WTC11 (cell line): Measurements from ENCODE around the gene HBD. TPM values are rescaled to one million over a fixed set of nuclear protein-coding genes. Genes with fewer than 3 reads are reported as not detected.

Experiments
- ATAC-seq: fragments of 200-7000 bp; cut with Tn5 transposase; 2 replicates; pipeline ENCODE4 v1.10.0; 2021; ENCODE audit warnings: mild to moderate bottlenecking, moderate library complexity
- CTCF ChIA-PET: fragments of 300-600 bp; sonication (Branson Sonifier 250); formaldehyde crosslinking; loops from one replicate; lab custom pipeline; 2021; ENCODE audit warnings: antibody characterized with exemption; lab: Charles Lee
- POLR2A ChIA-PET: fragments of 350-600 bp; sonication (Branson Sonifier 250); formaldehyde crosslinking; loops from one replicate; lab custom pipeline; 2021; ENCODE audit warnings: antibody characterized with exemption; lab: Charles Lee
- DNase-seq: peaks from one replicate; pipeline ENCODE4 v3.0.0; 2021; ENCODE audit warnings: low spot score
- H3K27ac Mint-ChIP-seq: 2 replicates; pipeline ENCODE4 v1.8.0; 2021; ENCODE audit warnings: mixed read lengths
- H3K27me3 Mint-ChIP-seq: 2 replicates; pipeline ENCODE4 v1.8.0; 2021; ENCODE audit warnings: low read depth, mild to moderate bottlenecking, moderate library complexity, mixed read lengths
- H3K36me3 Mint-ChIP-seq: 2 replicates; pipeline ENCODE4 v1.8.0; 2021; ENCODE audit warnings: mixed read lengths
- H3K4me1 Mint-ChIP-seq: 2 replicates; pipeline ENCODE4 v1.8.0; 2022; ENCODE audit warnings: mixed read lengths
- H3K4me3 Mint-ChIP-seq: 2 replicates; pipeline ENCODE4 v1.8.0; 2021; ENCODE audit warnings: mild to moderate bottlenecking, moderate library complexity, mixed read lengths
- H3K9me3 Mint-ChIP-seq: 2 replicates; pipeline ENCODE4 v1.8.0; 2021; ENCODE audit warnings: mixed read lengths
- ATF6 ChIP-seq: sonication (generic); formaldehyde crosslinking; IDR thresholded peaks from 2 replicates; pipeline ENCODE4 v1.8.1; 2023; ENCODE audit warnings: mild to moderate bottlenecking, missing genetic modification reagents
- CBFB ChIP-seq: sonication (generic); formaldehyde crosslinking; IDR thresholded peaks from 2 replicates; pipeline ENCODE4 v1.8.1; 2022; ENCODE audit warnings: mild to moderate bottlenecking, low read depth, missing genetic modification reagents
- CREB1 ChIP-seq: sonication (generic); formaldehyde crosslinking; IDR thresholded peaks from 2 replicates; pipeline ENCODE4 v1.8.0; 2023; ENCODE audit warnings: mild to moderate bottlenecking, missing genetic modification reagents
- ESRRA ChIP-seq: sonication (generic); formaldehyde crosslinking; IDR thresholded peaks from 2 replicates; pipeline ENCODE4 v1.8.1; 2022; ENCODE audit warnings: mild to moderate bottlenecking, missing genetic modification reagents, borderline replicate concordance
- ETV6 ChIP-seq: sonication (generic); formaldehyde crosslinking; IDR thresholded peaks from 2 replicates; pipeline ENCODE4 v1.8.1; 2022; ENCODE audit warnings: mild to moderate bottlenecking, missing genetic modification reagents
- NR1H2 ChIP-seq: sonication (generic); formaldehyde crosslinking; IDR thresholded peaks from 2 replicates; pipeline ENCODE4 v1.9.0; 2021; ENCODE audit warnings: mild to moderate bottlenecking, moderate library complexity, missing genetic modification reagents
- NR3C1 ChIP-seq: sonication (generic); formaldehyde crosslinking; conservative IDR thresholded peaks from 2 replicates; pipeline ENCODE4 v1.8.1; 2023; ENCODE audit warnings: low read depth, mild to moderate bottlenecking, missing genetic modification reagents
- ZBTB21 ChIP-seq: sonication (generic); formaldehyde crosslinking; IDR thresholded peaks from 2 replicates; pipeline ENCODE4 v1.8.1; 2023; ENCODE audit warnings: mild to moderate bottlenecking, missing genetic modification reagents, borderline replicate concordance
- ZNF219 ChIP-seq: sonication (generic); formaldehyde crosslinking; IDR thresholded peaks from 2 replicates; pipeline ENCODE4 v1.8.0; 2023; ENCODE audit warnings: missing genetic modification reagents, mild to moderate bottlenecking, borderline replicate concordance
- ZNF281 ChIP-seq: sonication (generic); formaldehyde crosslinking; IDR thresholded peaks from 2 replicates; pipeline ENCODE4 v1.8.0; 2023; ENCODE audit warnings: mild to moderate bottlenecking, missing genetic modification reagents
- ZNF396 ChIP-seq: fragments of 250-450 bp; sonication (Bioruptor Pico); IDR thresholded peaks from 2 replicates; pipeline ENCODE4 v1.8.0; 2021; ENCODE audit warnings: mild to moderate bottlenecking, moderate library complexity, borderline replicate concordance
- total RNA-seq: library from RNA; stranded (reverse); gene quantifications from 3 replicates; pipeline ENCODE4 v1.2.3, GENCODE V29; 2021
- TF ChIP-seq, protein P1 (sequence below): fragments of 250-450 bp; sonication (Bioruptor Pico); IDR thresholded peaks from 2 replicates; pipeline ENCODE4 v1.9.0; 2021; ENCODE audit warnings: mild to moderate bottlenecking, borderline replicate concordance
- TF ChIP-seq, protein P2 (sequence below): sonication (generic); formaldehyde crosslinking; IDR thresholded peaks from 2 replicates; pipeline ENCODE4 v1.8.1; 2023; ENCODE audit warnings: mild to moderate bottlenecking, missing genetic modification reagents, moderate library complexity
- TF ChIP-seq, protein P3 (sequence below): sonication (generic); formaldehyde crosslinking; IDR thresholded peaks from 2 replicates; pipeline ENCODE4 v1.8.1; 2023; ENCODE audit warnings: mild to moderate bottlenecking, missing genetic modification reagents
- TF ChIP-seq, protein P4 (sequence below): sonication (generic); formaldehyde crosslinking; IDR thresholded peaks from 2 replicates; pipeline ENCODE4 v1.8.0; 2022; ENCODE audit warnings: mild to moderate bottlenecking, missing genetic modification reagents
- TF ChIP-seq, protein P5 (sequence below): sonication (generic); formaldehyde crosslinking; IDR thresholded peaks from 2 replicates; pipeline ENCODE4 v1.8.0; 2022; ENCODE audit warnings: mild to moderate bottlenecking, missing genetic modification reagents

HBD gene
- total RNA-seq, 1 experiment from 2014 or later = not detected

- no peaks in the 10 kb centered on the region for H3K36me3 Mint-ChIP-seq
- H3K4me1 Mint-ChIP-seq = no peaks in the 10 kb centered on the region; the same call in 1 of the 2 replicates
- ChIA-PET POLR2A (no interaction called here), CTCF (no interaction called here)
- TF ChIP-seq NR3C1 (CRISPR knock-in tag) (no peak), ZBTB21 (CRISPR knock-in tag) (no peak), CREB1 (CRISPR knock-in tag) (no peak), ZNF281 (CRISPR knock-in tag) (no peak), ATF6 (no peak), ZNF219 (CRISPR knock-in tag) (no peak), CBFB (CRISPR knock-in tag) (no peak)
- TF ChIP-seq, protein P1, sequence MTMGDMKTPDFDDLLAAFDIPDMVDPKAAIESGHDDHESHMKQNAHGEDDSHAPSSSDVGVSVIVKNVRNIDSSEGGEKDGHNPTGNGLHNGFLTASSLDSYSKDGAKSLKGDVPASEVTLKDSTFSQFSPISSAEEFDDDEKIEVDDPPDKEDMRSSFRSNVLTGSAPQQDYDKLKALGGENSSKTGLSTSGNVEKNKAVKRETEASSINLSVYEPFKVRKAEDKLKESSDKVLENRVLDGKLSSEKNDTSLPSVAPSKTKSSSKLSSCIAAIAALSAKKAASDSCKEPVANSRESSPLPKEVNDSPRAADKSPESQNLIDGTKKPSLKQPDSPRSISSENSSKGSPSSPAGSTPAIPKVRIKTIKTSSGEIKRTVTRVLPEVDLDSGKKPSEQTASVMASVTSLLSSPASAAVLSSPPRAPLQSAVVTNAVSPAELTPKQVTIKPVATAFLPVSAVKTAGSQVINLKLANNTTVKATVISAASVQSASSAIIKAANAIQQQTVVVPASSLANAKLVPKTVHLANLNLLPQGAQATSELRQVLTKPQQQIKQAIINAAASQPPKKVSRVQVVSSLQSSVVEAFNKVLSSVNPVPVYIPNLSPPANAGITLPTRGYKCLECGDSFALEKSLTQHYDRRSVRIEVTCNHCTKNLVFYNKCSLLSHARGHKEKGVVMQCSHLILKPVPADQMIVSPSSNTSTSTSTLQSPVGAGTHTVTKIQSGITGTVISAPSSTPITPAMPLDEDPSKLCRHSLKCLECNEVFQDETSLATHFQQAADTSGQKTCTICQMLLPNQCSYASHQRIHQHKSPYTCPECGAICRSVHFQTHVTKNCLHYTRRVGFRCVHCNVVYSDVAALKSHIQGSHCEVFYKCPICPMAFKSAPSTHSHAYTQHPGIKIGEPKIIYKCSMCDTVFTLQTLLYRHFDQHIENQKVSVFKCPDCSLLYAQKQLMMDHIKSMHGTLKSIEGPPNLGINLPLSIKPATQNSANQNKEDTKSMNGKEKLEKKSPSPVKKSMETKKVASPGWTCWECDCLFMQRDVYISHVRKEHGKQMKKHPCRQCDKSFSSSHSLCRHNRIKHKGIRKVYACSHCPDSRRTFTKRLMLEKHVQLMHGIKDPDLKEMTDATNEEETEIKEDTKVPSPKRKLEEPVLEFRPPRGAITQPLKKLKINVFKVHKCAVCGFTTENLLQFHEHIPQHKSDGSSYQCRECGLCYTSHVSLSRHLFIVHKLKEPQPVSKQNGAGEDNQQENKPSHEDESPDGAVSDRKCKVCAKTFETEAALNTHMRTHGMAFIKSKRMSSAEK (CRISPR knock-in tag) = no peak
- 0 out of 2 replicates have a peak, but pooled peaks cover 3% of the 10 kb centered on the region for H3K9me3 Mint-ChIP-seq
- H3K27me3 Mint-ChIP-seq = no peaks in the 10 kb centered on the region
- no peak for ATAC-seq
- DNase-seq = no peak
- H3K27ac Mint-ChIP-seq = no peak overlapping the region
- H3K4me3 Mint-ChIP-seq = no peak overlapping the region
Observed at GRCh38 chr11:5267033-5267563, 32.8 kb upstream of the HBD start.

GRCh38 chr11:5266609-5267008 is 32.3 kb upstream of the HBD start:
- H3K27me3 Mint-ChIP-seq = no peaks in the 10 kb centered on the region
- H3K4me1 Mint-ChIP-seq = no peaks in the 10 kb centered on the region; the same call in 1 of the 2 replicates
- DNase-seq (no peak), ATAC-seq (no peak)
- CTCF ChIA-PET = no interaction called here
- 0 out of 2 replicates have a peak, but pooled peaks cover 3% of the 10 kb centered on the region for H3K9me3 Mint-ChIP-seq
- POLR2A ChIA-PET = no interaction called here
- H3K4me3 Mint-ChIP-seq = no peak overlapping the region
- no peak overlapping the region for H3K27ac Mint-ChIP-seq
- H3K36me3 Mint-ChIP-seq = no peaks in the 10 kb centered on the region
- TF ChIP-seq, protein P2, sequence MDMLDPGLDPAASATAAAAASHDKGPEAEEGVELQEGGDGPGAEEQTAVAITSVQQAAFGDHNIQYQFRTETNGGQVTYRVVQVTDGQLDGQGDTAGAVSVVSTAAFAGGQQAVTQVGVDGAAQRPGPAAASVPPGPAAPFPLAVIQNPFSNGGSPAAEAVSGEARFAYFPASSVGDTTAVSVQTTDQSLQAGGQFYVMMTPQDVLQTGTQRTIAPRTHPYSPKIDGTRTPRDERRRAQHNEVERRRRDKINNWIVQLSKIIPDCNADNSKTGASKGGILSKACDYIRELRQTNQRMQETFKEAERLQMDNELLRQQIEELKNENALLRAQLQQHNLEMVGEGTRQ = no peak
- TF ChIP-seq, protein P3, sequence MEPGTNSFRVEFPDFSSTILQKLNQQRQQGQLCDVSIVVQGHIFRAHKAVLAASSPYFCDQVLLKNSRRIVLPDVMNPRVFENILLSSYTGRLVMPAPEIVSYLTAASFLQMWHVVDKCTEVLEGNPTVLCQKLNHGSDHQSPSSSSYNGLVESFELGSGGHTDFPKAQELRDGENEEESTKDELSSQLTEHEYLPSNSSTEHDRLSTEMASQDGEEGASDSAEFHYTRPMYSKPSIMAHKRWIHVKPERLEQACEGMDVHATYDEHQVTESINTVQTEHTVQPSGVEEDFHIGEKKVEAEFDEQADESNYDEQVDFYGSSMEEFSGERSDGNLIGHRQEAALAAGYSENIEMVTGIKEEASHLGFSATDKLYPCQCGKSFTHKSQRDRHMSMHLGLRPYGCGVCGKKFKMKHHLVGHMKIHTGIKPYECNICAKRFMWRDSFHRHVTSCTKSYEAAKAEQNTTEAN (CRISPR knock-in tag) = no peak
- TF ChIP-seq ESRRA (CRISPR knock-in tag) (no peak), ETV6 (no peak), NR3C1 (CRISPR knock-in tag) (no peak), ATF6 (no peak), NR1H2 (no peak), ZBTB21 (CRISPR knock-in tag) (no peak), ZNF396 (CRISPR knock-in tag) (no peak), CREB1 (CRISPR knock-in tag) (no peak)
- TF ChIP-seq, protein P4, sequence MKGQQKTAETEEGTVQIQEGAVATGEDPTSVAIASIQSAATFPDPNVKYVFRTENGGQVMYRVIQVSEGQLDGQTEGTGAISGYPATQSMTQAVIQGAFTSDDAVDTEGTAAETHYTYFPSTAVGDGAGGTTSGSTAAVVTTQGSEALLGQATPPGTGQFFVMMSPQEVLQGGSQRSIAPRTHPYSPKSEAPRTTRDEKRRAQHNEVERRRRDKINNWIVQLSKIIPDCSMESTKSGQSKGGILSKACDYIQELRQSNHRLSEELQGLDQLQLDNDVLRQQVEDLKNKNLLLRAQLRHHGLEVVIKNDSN (CRISPR knock-in tag) = no peak
- TF ChIP-seq, protein P5, sequence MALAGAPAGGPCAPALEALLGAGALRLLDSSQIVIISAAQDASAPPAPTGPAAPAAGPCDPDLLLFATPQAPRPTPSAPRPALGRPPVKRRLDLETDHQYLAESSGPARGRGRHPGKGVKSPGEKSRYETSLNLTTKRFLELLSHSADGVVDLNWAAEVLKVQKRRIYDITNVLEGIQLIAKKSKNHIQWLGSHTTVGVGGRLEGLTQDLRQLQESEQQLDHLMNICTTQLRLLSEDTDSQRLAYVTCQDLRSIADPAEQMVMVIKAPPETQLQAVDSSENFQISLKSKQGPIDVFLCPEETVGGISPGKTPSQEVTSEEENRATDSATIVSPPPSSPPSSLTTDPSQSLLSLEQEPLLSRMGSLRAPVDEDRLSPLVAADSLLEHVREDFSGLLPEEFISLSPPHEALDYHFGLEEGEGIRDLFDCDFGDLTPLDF (CRISPR knock-in tag) = no peak
